WTC11 (cell line): Measurements from ENCODE around the gene PNLIPRP1. TPM values are rescaled to one million over a fixed set of nuclear protein-coding genes. Genes with fewer than 3 reads are reported as not detected.

ENCODE experiments used
- ATAC-seq: fragments of 200-7000 bp; cut with Tn5 transposase; 2 replicates; pipeline ENCODE4 v1.10.0; 2021; ENCODE audit warnings: mild to moderate bottlenecking, moderate library complexity
- CTCF ChIA-PET: fragments of 300-600 bp; sonication (Branson Sonifier 250); formaldehyde crosslinking; loops from one replicate; lab custom pipeline; 2021; ENCODE audit warnings: antibody characterized with exemption; lab: Charles Lee
- POLR2A ChIA-PET: fragments of 350-600 bp; sonication (Branson Sonifier 250); formaldehyde crosslinking; loops from one replicate; lab custom pipeline; 2021; ENCODE audit warnings: antibody characterized with exemption; lab: Charles Lee
- DNase-seq: peaks from one replicate; pipeline ENCODE4 v3.0.0; 2021; ENCODE audit warnings: low spot score
- H3K27ac Mint-ChIP-seq: 2 replicates; pipeline ENCODE4 v1.8.0; 2021; ENCODE audit warnings: mixed read lengths
- H3K27me3 Mint-ChIP-seq: 2 replicates; pipeline ENCODE4 v1.8.0; 2021; ENCODE audit warnings: low read depth, mild to moderate bottlenecking, moderate library complexity, mixed read lengths
- H3K36me3 Mint-ChIP-seq: 2 replicates; pipeline ENCODE4 v1.8.0; 2021; ENCODE audit warnings: mixed read lengths
- H3K4me1 Mint-ChIP-seq: 2 replicates; pipeline ENCODE4 v1.8.0; 2022; ENCODE audit warnings: mixed read lengths
- H3K4me3 Mint-ChIP-seq: 2 replicates; pipeline ENCODE4 v1.8.0; 2021; ENCODE audit warnings: mild to moderate bottlenecking, moderate library complexity, mixed read lengths
- H3K9me3 Mint-ChIP-seq: 2 replicates; pipeline ENCODE4 v1.8.0; 2021; ENCODE audit warnings: mixed read lengths
- ARID4B ChIP-seq: sonication (generic); formaldehyde crosslinking; IDR thresholded peaks from 2 replicates; pipeline ENCODE4 v1.8.0; 2023; ENCODE audit warnings: missing genetic modification reagents, mild to moderate bottlenecking, borderline replicate concordance
- CBFB ChIP-seq: sonication (generic); formaldehyde crosslinking; IDR thresholded peaks from 2 replicates; pipeline ENCODE4 v1.8.1; 2022; ENCODE audit warnings: mild to moderate bottlenecking, low read depth, missing genetic modification reagents
- CREM ChIP-seq: sonication (generic); formaldehyde crosslinking; IDR thresholded peaks from 2 replicates; pipeline ENCODE4 v1.8.1; 2022; ENCODE audit warnings: mild to moderate bottlenecking, missing genetic modification reagents, moderate library complexity
- ESRRA ChIP-seq: sonication (generic); formaldehyde crosslinking; IDR thresholded peaks from 2 replicates; pipeline ENCODE4 v1.8.1; 2022; ENCODE audit warnings: mild to moderate bottlenecking, missing genetic modification reagents, borderline replicate concordance
- FOXK1 ChIP-seq: sonication (generic); formaldehyde crosslinking; IDR thresholded peaks from 2 replicates; pipeline ENCODE4 v1.8.0; 2022; ENCODE audit warnings: mild to moderate bottlenecking, moderate library complexity, missing genetic modification reagents
- FOXP4 ChIP-seq: sonication (generic); formaldehyde crosslinking; IDR thresholded peaks from 2 replicates; pipeline ENCODE4 v1.8.0; 2022; ENCODE audit warnings: mild to moderate bottlenecking, missing genetic modification reagents
- GRHL2 ChIP-seq: fragments of 250-450 bp; sonication (Bioruptor Pico); IDR thresholded peaks from 2 replicates; pipeline ENCODE4 v1.8.0; 2022; ENCODE audit warnings: mild to moderate bottlenecking, moderate library complexity; ENCODE audit not compliant: insufficient replicate concordance, severe bottlenecking
- HMGXB4 ChIP-seq: sonication (generic); formaldehyde crosslinking; IDR thresholded peaks from 2 replicates; pipeline ENCODE4 v1.8.1; 2023; ENCODE audit warnings: mild to moderate bottlenecking, moderate library complexity, missing genetic modification reagents
- SP1 ChIP-seq: sonication (generic); formaldehyde crosslinking; conservative IDR thresholded peaks from 2 replicates; pipeline ENCODE4 v1.8.1; 2022; ENCODE audit warnings: missing genetic modification reagents
- TCF7 ChIP-seq: sonication (generic); formaldehyde crosslinking; IDR thresholded peaks from 2 replicates; pipeline ENCODE4 v1.8.0; 2022; ENCODE audit warnings: mild to moderate bottlenecking, low read depth, missing genetic modification reagents, moderate library complexity
- TEAD1 ChIP-seq: sonication (generic); formaldehyde crosslinking; IDR thresholded peaks from 2 replicates; pipeline ENCODE4 v1.8.0; 2022; ENCODE audit warnings: mild to moderate bottlenecking, missing genetic modification reagents
- TEAD4 ChIP-seq: sonication (generic); formaldehyde crosslinking; IDR thresholded peaks from 2 replicates; pipeline ENCODE4 v1.8.0; 2022; ENCODE audit warnings: mild to moderate bottlenecking, missing genetic modification reagents
- ZNF219 ChIP-seq: sonication (generic); formaldehyde crosslinking; IDR thresholded peaks from 2 replicates; pipeline ENCODE4 v1.8.0; 2023; ENCODE audit warnings: missing genetic modification reagents, mild to moderate bottlenecking, borderline replicate concordance
- ZNF512 ChIP-seq: sonication (generic); formaldehyde crosslinking; IDR thresholded peaks from 2 replicates; pipeline ENCODE4 v1.8.1; 2022; ENCODE audit warnings: missing genetic modification reagents, borderline replicate concordance
- ZSCAN18 ChIP-seq: fragments of 250-450 bp; sonication (Bioruptor Pico); IDR thresholded peaks from 2 replicates; pipeline ENCODE4 v2.1.2; 2022; ENCODE audit warnings: mild to moderate bottlenecking, moderate library complexity
- total RNA-seq: library from RNA; stranded (reverse); gene quantifications from 3 replicates; pipeline ENCODE4 v1.2.3, GENCODE V29; 2021
- TF ChIP-seq, protein P1 (sequence below): sonication (generic); formaldehyde crosslinking; IDR thresholded peaks from 2 replicates; pipeline ENCODE4 v1.8.0; 2022; ENCODE audit warnings: missing genetic modification reagents
- TF ChIP-seq, protein P2 (sequence below): sonication (generic); formaldehyde crosslinking; IDR thresholded peaks from 2 replicates; pipeline ENCODE4 v1.8.0; 2022; ENCODE audit warnings: mild to moderate bottlenecking, missing genetic modification reagents

PNLIPRP1 gene
- total RNA-seq, 1 experiment from 2014 or later: 0.68 TPM

GRCh38 chr10:116631871-116632295, 41.1 kb downstream of the PNLIPRP1 start (continued):
- TF ChIP-seq, protein P1, sequence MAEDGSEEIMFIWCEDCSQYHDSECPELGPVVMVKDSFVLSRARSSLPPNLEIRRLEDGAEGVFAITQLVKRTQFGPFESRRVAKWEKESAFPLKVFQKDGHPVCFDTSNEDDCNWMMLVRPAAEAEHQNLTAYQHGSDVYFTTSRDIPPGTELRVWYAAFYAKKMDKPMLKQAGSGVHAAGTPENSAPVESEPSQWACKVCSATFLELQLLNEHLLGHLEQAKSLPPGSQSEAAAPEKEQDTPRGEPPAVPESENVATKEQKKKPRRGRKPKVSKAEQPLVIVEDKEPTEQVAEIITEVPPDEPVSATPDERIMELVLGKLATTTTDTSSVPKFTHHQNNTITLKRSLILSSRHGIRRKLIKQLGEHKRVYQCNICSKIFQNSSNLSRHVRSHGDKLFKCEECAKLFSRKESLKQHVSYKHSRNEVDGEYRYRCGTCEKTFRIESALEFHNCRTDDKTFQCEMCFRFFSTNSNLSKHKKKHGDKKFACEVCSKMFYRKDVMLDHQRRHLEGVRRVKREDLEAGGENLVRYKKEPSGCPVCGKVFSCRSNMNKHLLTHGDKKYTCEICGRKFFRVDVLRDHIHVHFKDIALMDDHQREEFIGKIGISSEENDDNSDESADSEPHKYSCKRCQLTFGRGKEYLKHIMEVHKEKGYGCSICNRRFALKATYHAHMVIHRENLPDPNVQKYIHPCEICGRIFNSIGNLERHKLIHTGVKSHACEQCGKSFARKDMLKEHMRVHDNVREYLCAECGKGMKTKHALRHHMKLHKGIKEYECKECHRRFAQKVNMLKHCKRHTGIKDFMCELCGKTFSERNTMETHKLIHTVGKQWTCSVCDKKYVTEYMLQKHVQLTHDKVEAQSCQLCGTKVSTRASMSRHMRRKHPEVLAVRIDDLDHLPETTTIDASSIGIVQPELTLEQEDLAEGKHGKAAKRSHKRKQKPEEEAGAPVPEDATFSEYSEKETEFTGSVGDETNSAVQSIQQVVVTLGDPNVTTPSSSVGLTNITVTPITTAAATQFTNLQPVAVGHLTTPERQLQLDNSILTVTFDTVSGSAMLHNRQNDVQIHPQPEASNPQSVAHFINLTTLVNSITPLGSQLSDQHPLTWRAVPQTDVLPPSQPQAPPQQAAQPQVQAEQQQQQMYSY (CRISPR knock-in tag): no peak
- no peak for TF ChIP-seq ZSCAN18 (CRISPR knock-in tag)
- TF ChIP-seq, protein P2, sequence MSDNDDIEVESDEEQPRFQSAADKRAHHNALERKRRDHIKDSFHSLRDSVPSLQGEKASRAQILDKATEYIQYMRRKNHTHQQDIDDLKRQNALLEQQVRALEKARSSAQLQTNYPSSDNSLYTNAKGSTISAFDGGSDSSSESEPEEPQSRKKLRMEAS (CRISPR knock-in tag): no peak
- TF ChIP-seq, all 79 proteins: peak for 0

GRCh38 chr10:116632596-116633215, 41.9 kb downstream of the PNLIPRP1 start:
- POLR2A ChIA-PET: no interaction called here
- Mint-ChIP-seq H3K4me1 (no peaks in the 10 kb centered on the region), H3K27ac (no peak overlapping the region; the same call in 1 of the 2 replicates), H3K36me3 (no peaks in the 10 kb centered on the region), H3K9me3 (no peaks in the 10 kb centered on the region), H3K27me3 (no peaks in the 10 kb centered on the region; the same call in 1 of the 2 replicates), H3K4me3 (no peak overlapping the region)
- CTCF ChIA-PET: interaction anchor here (0.6 kb wide), 1 partner anchor 155 kb away, joined by 3 read pairs; no protein-coding TSS in a partner anchor
- TF ChIP-seq ZNF219 (CRISPR knock-in tag) (no peak), FOXK1 (no peak), FOXP4 (CRISPR knock-in tag) (no peak), CBFB (CRISPR knock-in tag) (no peak), TCF7 (no peak), GRHL2 (no peak), ESRRA (CRISPR knock-in tag) (no peak), SP1 (no peak), ZNF512 (CRISPR knock-in tag) (no peak), CREM (no peak)
- TF ChIP-seq, protein P2 (CRISPR knock-in tag): no peak
- DNase-seq: no peak
- ATAC-seq: no peak

- Mint-ChIP-seq H3K4me3 (no peak overlapping the region), H3K9me3 (no peaks in the 10 kb centered on the region), H3K4me1 (no peaks in the 10 kb centered on the region), H3K36me3 (no peaks in the 10 kb centered on the region), H3K27me3 (no peaks in the 10 kb centered on the region), H3K27ac (no peak overlapping the region)
- no peak for DNase-seq
- POLR2A ChIA-PET: no interaction called here
- CTCF ChIA-PET: no interaction called here
- no peak for ATAC-seq
- TF ChIP-seq TEAD1 (no peak), HMGXB4 (CRISPR knock-in tag) (no peak), TEAD4 (CRISPR knock-in tag) (no peak), ARID4B (no peak)
Measured at GRCh38 chr10:116633216-116633600, 42.4 kb downstream of the PNLIPRP1 start.
